22Rv1 (cell line): ENCODE results near the gene CARD14.

Source experiments
- CTCF ChIP-seq: fragments of 450-650 bp; IDR thresholded peaks from 2 replicates; pipeline ENCODE4 v1.5.1; 2017; ENCODE audit warnings: mild to moderate bottlenecking
- ZFX ChIP-seq: fragments of 450-650 bp; IDR thresholded peaks from 2 replicates; pipeline ENCODE4 v1.6.1; 2017; ENCODE audit warnings: antibody characterized with exemption, borderline replicate concordance

GRCh38 chr17:80160536-80160935 is 9.3 kb upstream of the CARD14 start:
- TF ChIP-seq CTCF (no peak), ZFX (no peak)
